ENCODE results near the gene MRNIP.

Gene MRNIP

DNA sequence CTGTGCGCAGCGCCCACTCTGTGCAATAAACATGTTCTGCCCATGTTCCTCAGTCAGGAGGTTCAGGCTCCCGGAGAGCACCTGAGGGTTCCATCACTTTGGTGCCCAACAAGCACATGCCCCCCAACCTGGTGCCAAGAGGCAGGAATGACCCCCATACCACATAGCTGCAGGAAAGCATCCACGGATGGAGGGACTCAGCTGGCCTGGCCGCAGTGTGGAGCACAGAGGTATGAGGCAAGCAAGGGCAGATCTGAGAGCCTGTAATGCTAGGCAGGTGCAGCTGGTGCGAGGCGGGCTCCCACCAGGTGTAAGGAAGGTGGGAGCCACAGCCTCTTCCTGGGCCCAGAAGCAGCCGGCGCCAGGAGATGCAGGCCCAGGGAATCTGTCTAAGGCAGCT, 4.3 kb upstream of the MRNIP start:
- Histone ChIP-seq H3K4me3 (ENCODE audit: low read length) (no peak overlapping the region), H3F3A (ENCODE audit: control insufficient read depth, insufficient read depth) (peaks cover 10% of the 10 kb centered on the region), H4K20me1 (ENCODE audit: control insufficient read depth, insufficient read depth, low read depth, low read length) (no peaks in the 10 kb centered on the region), H3K4me2 (ENCODE audit: low read length) (no peak overlapping the region), H3K79me2 (ENCODE audit: control insufficient read depth, low read length) (peaks cover 6% of the 10 kb centered on the region), H3K9me3 (ENCODE audit: control insufficient read depth, insufficient read depth, low read length) (no peaks in the 10 kb centered on the region), H3K27ac (ENCODE audit: low read depth, low read length) (no peak overlapping the region), H3K4me1 (ENCODE audit: control insufficient read depth, low read length) (peaks cover 10% of the 10 kb centered on the region), H3K9me2 (replicated peaks; ENCODE audit: control insufficient read depth, low read length) (no peaks in the 10 kb centered on the region), H3K27me3 (ENCODE audit: control insufficient read depth, low read length) (no peaks in the 10 kb centered on the region), H3K36me3 (ENCODE audit: control insufficient read depth, low read length) (peaks cover 51% of the 10 kb centered on the region)
- TF ChIP-seq EZH2phosphoT487 (IDR thresholded peaks at IDR 0.05; ENCODE audit: borderline replicate concordance, low read length) (no peak), CTCF (IDR thresholded peaks at IDR 0.05; ENCODE audit: low read depth, low read length, poor library complexity, severe bottlenecking) (no peak)

GRCh38 chr5:179862296-179862695, 3.7 kb upstream of the MRNIP start:
- H3F3A ChIP-seq (ENCODE audit: control insufficient read depth, insufficient read depth) = peaks cover 10% of the 10 kb centered on the region
- no peaks in the 10 kb centered on the region for H3K9me3 ChIP-seq (ENCODE audit: control insufficient read depth, insufficient read depth, low read length)
- H3K9me2 ChIP-seq (replicated peaks; ENCODE audit: control insufficient read depth, low read length) = no peaks in the 10 kb centered on the region
- no peak overlapping the region for H3K4me3 ChIP-seq (ENCODE audit: low read length)
- TF ChIP-seq EZH2phosphoT487 (IDR thresholded peaks at IDR 0.05; ENCODE audit: borderline replicate concordance, low read length) (no peak), CTCF (IDR thresholded peaks at IDR 0.05; ENCODE audit: low read depth, low read length, poor library complexity, severe bottlenecking) (no peak)
- H3K4me2 ChIP-seq (ENCODE audit: low read length) = no peak overlapping the region
- H3K27ac ChIP-seq (ENCODE audit: low read depth, low read length) = no peak overlapping the region
- no peaks in the 10 kb centered on the region for H3K27me3 ChIP-seq (ENCODE audit: control insufficient read depth, low read length)
- peaks cover 47% of the 10 kb centered on the region for H3K36me3 ChIP-seq (ENCODE audit: control insufficient read depth, low read length)
- H4K20me1 ChIP-seq (ENCODE audit: control insufficient read depth, insufficient read depth, low read depth, low read length) = no peaks in the 10 kb centered on the region
- peaks cover 12% of the 10 kb centered on the region for H3K79me2 ChIP-seq (ENCODE audit: control insufficient read depth, low read length)
- peaks cover 14% of the 10 kb centered on the region for H3K4me1 ChIP-seq (ENCODE audit: control insufficient read depth, low read length)

GRCh38 chr5:179860301-179860700, 1.7 kb upstream of the MRNIP start:
- H3F3A ChIP-seq (ENCODE audit: control insufficient read depth, insufficient read depth) = peaks cover 10% of the 10 kb centered on the region
- peaks cover 19% of the 10 kb centered on the region for H3K4me1 ChIP-seq (ENCODE audit: control insufficient read depth, low read length)
- H3K79me2 ChIP-seq (ENCODE audit: control insufficient read depth, low read length) = peaks cover 27% of the 10 kb centered on the region
- no peaks in the 10 kb centered on the region for H3K9me2 ChIP-seq (replicated peaks; ENCODE audit: control insufficient read depth, low read length)
- H4K20me1 ChIP-seq (ENCODE audit: control insufficient read depth, insufficient read depth, low read depth, low read length) = no peaks in the 10 kb centered on the region
- TF ChIP-seq EZH2phosphoT487 (IDR thresholded peaks at IDR 0.05; ENCODE audit: borderline replicate concordance, low read length) (no peak), CTCF (IDR thresholded peaks at IDR 0.05; ENCODE audit: low read depth, low read length, poor library complexity, severe bottlenecking) (no peak)
- H3K27ac ChIP-seq (ENCODE audit: low read depth, low read length) = no peak overlapping the region
- H3K9me3 ChIP-seq (ENCODE audit: control insufficient read depth, insufficient read depth, low read length) = no peaks in the 10 kb centered on the region
- H3K4me3 ChIP-seq (ENCODE audit: low read length) = no peak overlapping the region
- H3K4me2 ChIP-seq (ENCODE audit: low read length) = peak overlapping the region; percentile 94; the same call in 1 of the 2 replicates
- peaks cover 31% of the 10 kb centered on the region for H3K36me3 ChIP-seq (ENCODE audit: control insufficient read depth, low read length)
- H3K27me3 ChIP-seq (ENCODE audit: control insufficient read depth, low read length) = no peaks in the 10 kb centered on the region

GRCh38 chr5:179858241-179858585, 404 bp downstream of the MRNIP start:
- Histone ChIP-seq H3F3A (ENCODE audit: control insufficient read depth, insufficient read depth) (peaks cover 11% of the 10 kb centered on the region), H3K4me1 (ENCODE audit: control insufficient read depth, low read length) (peaks cover 36% of the 10 kb centered on the region), H3K4me3 (ENCODE audit: low read length) (peak overlapping the region; percentile 96), H3K9me3 (ENCODE audit: control insufficient read depth, insufficient read depth, low read length) (no peaks in the 10 kb centered on the region), H3K4me2 (ENCODE audit: low read length) (peak overlapping the region; percentile 94), H3K36me3 (ENCODE audit: control insufficient read depth, low read length) (peaks cover 12% of the 10 kb centered on the region), H3K27me3 (ENCODE audit: control insufficient read depth, low read length) (no peaks in the 10 kb centered on the region), H3K27ac (ENCODE audit: low read depth, low read length) (peak overlapping the region; percentile 17; the same call in 1 of the 2 replicates), H4K20me1 (ENCODE audit: control insufficient read depth, insufficient read depth, low read depth, low read length) (no peaks in the 10 kb centered on the region), H3K79me2 (ENCODE audit: control insufficient read depth, low read length) (peaks cover 38% of the 10 kb centered on the region), H3K9me2 (replicated peaks; ENCODE audit: control insufficient read depth, low read length) (no peaks in the 10 kb centered on the region)
- no peak for TF ChIP-seq EZH2phosphoT487 (IDR thresholded peaks at IDR 0.05; ENCODE audit: borderline replicate concordance, low read length)
- peak; percentile 19 for TF ChIP-seq CTCF (IDR thresholded peaks at IDR 0.05; ENCODE audit: low read depth, low read length, poor library complexity, severe bottlenecking)
